HG02973 (cell line): ENCODE results near the gene SYT3.

Source experiments
- ATAC-seq: cut with Tn5 transposase; IDR thresholded peaks from one replicate; pipeline ENCODE4 v1.9.1; 2021; ENCODE audit warnings: moderate library complexity; ENCODE audit not compliant: unreplicated experiment

Gene SYT3

GRCh38 chr19:50639121-50640112 lies at the start of gene SYT3:
SYT3 (minus strand) TSS chr19:50639881; CDS start chr19:50637411, 2,470 bp downstream.
- ATAC-seq, result no peak

- ATAC-seq, result no peak
These were observed 49.1 kb upstream of the SYT3 start for GRCh38 chr19:50688766-50689165.

DNA sequence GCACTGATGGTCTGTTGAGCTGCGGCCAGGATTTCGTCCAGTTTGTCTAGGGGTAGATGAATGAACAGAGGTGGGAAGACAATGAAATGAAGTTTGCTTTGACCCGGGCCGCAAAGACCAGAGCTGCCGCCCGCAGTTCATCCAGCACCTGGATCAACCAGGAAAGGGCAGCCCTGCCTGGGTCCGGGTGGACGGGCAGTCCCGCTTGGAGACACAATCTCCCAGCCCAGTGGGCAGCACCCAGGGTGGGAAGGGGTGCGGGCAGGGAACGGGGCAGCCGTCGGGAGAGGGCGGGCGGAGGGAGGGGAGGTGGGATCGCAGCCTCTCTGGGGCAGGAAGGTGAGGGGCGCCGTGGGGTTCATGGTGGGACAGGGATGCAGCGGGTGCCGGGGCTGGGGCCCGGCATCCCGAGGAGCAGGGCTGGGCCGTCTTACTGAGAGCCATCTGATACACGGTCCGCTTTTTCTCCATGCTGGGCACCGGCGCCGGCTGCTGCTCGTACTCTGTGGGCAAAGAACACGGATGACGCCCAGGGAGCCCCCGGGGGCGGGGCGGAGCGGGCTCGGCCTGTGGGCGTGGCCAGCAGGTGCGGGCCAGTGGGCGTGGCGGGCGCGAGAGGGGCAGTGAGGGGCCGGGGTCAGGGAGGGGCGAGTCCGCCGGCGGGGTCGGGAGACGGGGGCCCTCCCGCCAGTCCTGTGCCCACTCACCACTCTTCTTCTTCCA lies 46.8 kb upstream of the SYT3 start:
- no peak for ATAC-seq

DNA sequence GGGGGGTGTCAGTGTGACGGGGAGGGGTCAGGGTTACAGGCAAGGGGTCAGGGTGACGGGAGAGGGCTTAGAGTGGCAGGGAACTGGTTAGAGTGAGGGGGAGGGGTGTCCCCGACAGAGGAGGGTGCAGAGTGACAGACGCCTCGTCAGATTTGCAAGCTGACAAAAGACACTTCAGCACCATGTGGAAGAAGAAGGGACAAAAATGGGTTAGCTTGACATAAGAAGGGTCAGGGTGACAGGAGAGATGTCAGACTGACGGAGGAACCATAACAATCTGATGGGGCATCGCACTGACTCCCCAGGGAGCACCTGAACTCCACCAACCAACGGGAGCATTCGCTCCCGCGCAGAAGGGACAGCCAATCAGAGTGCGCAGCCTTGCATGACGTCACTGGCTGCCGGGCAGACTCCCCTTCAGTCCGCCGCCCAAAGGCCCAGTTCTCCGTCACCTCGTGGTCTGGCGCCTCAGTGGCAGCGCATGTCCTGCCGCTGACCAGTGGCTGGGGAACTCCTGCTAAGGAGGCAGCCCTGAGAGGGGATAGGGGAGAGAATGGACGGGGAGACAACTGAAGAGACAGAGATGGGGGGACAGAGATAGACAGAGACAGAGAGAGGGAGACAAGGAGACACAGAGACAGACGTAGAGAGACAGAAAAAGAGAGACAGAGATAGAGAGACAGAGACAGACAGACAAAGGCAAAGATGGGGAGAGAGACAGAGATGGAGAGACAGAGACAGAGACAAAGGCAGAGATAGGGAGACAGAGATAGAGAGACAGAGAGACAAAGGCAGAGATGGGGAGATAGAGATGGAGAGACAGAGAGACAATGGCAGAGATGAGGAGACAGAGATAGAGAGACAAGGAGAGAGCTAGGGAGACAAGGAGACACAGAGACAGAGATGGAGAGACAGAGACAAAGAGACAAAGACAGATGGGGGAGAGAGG lies 39.8 kb upstream of the SYT3 start:
- ATAC-seq, result no peak

GRCh38 chr19:50678323-50678722 lies 38.6 kb upstream of the SYT3 start:
- ATAC-seq, result no peak

GRCh38 chr19:50677636-50678035 lies 38.0 kb upstream of the SYT3 start:
- no peak for ATAC-seq

DNA sequence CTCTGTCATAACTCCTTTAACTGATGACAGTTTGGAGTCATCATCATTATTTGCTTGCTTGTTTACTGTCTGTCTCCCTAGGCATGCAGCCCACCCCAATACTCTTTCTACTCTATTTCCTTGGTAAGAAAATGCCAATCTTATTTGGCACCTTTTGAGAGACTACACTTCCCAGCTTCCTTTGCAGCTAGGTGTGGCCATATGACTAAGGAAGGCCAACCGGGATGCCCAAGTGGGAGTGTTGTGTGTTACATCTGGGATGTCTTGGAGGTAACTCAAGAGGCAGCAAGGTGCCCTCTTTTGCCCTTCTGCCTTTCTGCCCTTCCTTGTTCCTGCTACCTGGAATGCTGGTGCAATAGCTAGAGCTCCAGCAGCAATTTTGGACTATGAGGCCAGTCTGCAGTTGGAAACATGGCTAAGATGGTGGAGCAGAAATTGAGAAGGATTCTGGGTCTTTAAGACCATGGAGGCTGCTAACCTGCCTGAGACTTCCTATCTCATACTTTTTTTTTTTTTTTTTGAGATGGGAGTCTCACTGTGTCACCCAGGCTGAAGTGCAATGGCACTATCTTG lies 37.0 kb upstream of the SYT3 start:
- no peak for ATAC-seq

- ATAC-seq, result no peak
These were observed 33.4 kb upstream of the SYT3 start for GRCh38 chr19:50673118-50673517.

GRCh38 chr19:50670102-50670380 lies 30.4 kb upstream of the SYT3 start:
- ATAC-seq, result no peak

DNA sequence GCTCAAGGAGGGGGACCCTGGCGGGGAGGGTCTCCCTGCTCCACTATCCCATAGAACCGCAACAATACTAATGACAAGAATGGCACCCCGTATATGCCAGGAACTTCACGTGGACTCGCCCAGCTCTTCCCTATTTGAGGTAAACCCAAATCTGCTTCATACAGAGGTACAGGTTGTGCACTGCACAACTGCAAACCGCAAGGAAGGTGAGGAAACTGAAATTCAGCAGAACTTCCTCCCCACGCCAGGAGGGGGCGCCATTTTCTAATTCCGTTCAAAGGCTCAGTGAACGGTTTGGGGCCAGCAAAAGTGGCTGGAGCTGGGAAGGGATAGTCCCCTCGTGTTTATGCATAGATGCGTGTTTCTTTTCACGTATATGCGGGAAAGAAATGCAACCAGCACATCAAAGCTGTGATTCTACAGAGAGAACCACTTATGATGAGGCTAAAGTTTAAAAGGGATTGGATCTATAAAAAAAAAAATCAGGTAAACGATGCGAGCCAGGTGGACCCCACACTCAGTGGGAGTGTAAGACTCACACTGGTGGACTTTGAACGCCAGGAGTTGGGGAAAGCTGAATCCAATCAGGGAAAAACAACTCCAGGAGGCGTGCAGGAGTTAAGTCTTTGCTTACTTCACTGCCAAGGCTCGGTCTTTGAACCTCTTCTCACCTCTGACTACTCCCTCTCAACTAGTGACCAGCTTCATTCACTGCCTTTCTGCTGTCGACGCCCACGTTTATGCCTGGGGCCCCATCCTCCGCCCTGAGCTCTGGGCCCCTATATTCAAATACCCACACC lies 29.8 kb upstream of the SYT3 start:
- ATAC-seq, result no peak

DNA sequence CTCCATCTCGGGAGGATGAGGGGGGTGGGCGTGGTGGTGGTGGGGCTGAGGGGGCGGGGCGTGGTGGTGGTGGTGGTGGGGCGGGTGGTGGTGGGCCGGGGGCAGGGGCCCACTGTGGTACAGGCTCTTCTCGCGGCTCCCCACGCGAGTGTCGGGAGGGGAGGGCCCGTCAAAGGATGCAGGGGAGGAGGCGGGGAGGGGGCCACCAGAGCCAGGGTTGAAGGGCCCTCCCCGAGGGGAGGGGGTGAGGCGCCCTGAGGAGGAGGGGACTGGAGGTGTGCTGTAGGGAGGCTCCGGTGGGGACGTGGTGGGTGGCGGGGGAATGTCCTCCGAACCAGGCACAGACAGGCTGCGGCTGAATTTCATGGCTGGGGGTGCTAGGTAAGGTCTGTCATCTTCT lies 29.2 kb upstream of the SYT3 start:
- no peak for ATAC-seq

DNA sequence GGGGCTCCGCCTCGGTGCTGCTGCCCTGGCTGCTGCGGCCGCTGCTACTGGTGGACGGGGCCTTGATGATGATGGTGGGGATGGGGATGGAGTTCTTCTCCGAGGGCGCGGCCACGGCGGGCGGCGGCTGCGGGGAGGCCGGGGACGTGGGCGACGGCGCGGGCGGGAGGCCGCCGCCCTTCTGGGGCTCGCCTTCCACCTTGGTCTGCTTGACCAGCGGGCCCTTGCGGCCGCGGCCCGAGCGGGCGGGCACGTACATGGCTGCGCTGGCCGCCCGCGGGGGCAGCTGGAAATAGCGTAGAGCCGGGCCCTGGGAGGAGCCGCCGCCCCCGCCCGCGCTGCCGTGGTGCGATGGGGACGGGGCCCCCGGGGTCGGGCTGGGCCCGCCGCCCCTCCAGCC lies 28.7 kb upstream of the SYT3 start:
- no peak for ATAC-seq

GRCh38 chr19:50667759-50668231 lies 28.1 kb upstream of the SYT3 start:
- ATAC-seq, result no peak

- no peak for ATAC-seq
These were observed 27.6 kb upstream of the SYT3 start for GRCh38 chr19:50667177-50667758.

DNA sequence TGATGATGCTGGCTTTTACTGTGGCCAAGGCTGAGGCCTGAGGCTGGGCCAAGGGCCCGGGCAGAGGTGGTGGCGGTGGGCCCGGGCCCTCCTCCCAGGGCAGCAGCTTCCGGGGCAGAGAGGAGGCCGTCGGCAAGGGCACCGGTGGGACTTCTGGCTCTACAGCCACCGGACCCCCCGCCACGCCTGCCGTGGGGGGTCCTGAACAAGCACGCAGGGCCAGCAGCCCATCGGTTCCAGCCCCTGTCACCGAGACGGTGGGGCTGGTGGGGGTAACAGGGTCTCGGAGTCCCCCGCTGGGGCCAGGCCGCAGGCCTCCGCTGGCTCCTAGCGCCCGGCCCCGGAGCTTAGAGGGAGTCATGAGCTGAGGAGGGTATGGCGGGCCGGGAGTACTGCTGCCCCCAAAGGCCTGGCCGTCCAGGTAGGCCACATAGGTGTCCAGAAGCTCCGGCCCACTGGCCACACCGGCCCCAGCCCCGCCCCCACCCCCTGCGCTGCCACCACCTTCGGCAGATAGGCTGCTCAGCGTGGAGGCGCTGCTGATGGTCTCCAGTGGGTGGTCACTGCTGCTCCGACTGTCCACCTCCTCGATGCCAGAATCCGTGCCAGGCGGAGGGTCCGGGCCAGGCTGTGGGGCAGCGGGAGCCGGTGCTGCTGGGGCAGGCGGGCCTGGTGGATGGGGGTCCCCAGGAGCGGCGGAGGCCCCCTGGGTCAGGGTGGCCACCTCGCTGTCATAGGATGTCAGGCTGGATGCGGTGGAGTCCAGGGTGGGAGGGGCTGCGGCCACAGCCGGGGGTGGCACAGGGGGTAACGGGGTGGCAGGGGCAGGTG lies 26.9 kb upstream of the SYT3 start:
- no peak for ATAC-seq

DNA sequence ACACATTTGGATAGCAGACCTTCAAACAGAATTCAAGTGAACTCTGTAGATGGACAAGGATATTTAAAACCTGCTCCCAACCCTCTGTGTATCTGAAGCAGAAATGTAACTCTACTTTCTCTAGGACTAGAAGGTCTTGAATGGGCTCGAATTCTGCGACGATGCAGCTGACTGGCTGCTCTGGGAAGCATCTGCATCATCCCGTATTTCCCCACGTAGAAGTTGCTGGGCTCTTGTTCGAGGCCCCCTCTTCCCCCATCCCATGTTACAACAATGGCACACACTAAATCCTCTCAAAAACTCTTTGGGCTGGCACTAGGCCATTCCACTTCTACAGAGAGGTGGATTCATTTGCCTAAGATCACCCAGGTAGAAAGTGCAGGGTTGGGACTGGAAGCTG lies 24.5 kb upstream of the SYT3 start:
- ATAC-seq, result no peak

GRCh38 chr19:50663482-50663790 lies 23.8 kb upstream of the SYT3 start:
- ATAC-seq, result no peak

- no peak for ATAC-seq
These were observed 23.2 kb upstream of the SYT3 start for GRCh38 chr19:50662651-50663481.
